ENCODE measurements around the gene UGT1A4. TPM values are rescaled to one million over a fixed set of nuclear protein-coding genes. Genes with fewer than 3 reads are reported as not detected.

The UGT1A4 gene
- total and polyA plus RNA-seq, 2 experiments from 2014 or later, result not detected

- Histone ChIP-seq H3K27ac (no peak overlapping the region), H3K27me3 (no peaks in the 10 kb centered on the region), H3K4me1 (ENCODE audit: low read depth) (no peaks in the 10 kb centered on the region), H3K9me3 (ENCODE audit: low read depth) (no peaks in the 10 kb centered on the region), H3K36me3 (no peaks in the 10 kb centered on the region), H3K4me3 (no peak overlapping the region)
- no peak for DNase-seq (ENCODE audit: low read depth in 1 of 2, low spot score in 1 of 2)
- TF ChIP-seq, protein P1, sequence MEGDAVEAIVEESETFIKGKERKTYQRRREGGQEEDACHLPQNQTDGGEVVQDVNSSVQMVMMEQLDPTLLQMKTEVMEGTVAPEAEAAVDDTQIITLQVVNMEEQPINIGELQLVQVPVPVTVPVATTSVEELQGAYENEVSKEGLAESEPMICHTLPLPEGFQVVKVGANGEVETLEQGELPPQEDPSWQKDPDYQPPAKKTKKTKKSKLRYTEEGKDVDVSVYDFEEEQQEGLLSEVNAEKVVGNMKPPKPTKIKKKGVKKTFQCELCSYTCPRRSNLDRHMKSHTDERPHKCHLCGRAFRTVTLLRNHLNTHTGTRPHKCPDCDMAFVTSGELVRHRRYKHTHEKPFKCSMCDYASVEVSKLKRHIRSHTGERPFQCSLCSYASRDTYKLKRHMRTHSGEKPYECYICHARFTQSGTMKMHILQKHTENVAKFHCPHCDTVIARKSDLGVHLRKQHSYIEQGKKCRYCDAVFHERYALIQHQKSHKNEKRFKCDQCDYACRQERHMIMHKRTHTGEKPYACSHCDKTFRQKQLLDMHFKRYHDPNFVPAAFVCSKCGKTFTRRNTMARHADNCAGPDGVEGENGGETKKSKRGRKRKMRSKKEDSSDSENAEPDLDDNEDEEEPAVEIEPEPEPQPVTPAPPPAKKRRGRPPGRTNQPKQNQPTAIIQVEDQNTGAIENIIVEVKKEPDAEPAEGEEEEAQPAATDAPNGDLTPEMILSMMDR (IDR thresholded peaks at IDR 0.05; ENCODE audit: low read depth, low read length), result no peak
Measured at GRCh38 chr2:233821196-233821595, 102.7 kb downstream of the UGT1A4 start.

GRCh38 chr2:233821709-233822100 is 103.2 kb downstream of the UGT1A4 start:
- Histone ChIP-seq H3K4me1 (ENCODE audit: low read depth) (no peaks in the 10 kb centered on the region), H3K27ac (no peak overlapping the region), H3K36me3 (no peaks in the 10 kb centered on the region), H3K27me3 (no peaks in the 10 kb centered on the region), H3K9me3 (ENCODE audit: low read depth) (no peaks in the 10 kb centered on the region), H3K4me3 (no peak overlapping the region)
- DNase-seq (ENCODE audit: low read depth in 1 of 2, low spot score in 1 of 2), result no peak
- TF ChIP-seq, protein P1 (IDR thresholded peaks at IDR 0.05; ENCODE audit: low read depth, low read length), result no peak

GRCh38 chr2:233822101-233822771 is 103.7 kb downstream of the UGT1A4 start:
- Histone ChIP-seq H3K36me3 (no peaks in the 10 kb centered on the region), H3K27ac (no peak overlapping the region), H3K9me3 (ENCODE audit: low read depth) (no peaks in the 10 kb centered on the region), H3K27me3 (no peaks in the 10 kb centered on the region), H3K4me1 (ENCODE audit: low read depth) (no peaks in the 10 kb centered on the region), H3K4me3 (no peak overlapping the region)
- TF ChIP-seq, protein P1 (IDR thresholded peaks at IDR 0.05; ENCODE audit: low read depth, low read length), result no peak
- DNase-seq (ENCODE audit: low read depth in 1 of 2, low spot score in 1 of 2), result no peak

Other genes with a start within 250 kb of the UGT1A4 start
- 21.7 and 23.6 TPM in 2 replicates for gene USP40, start 152.0 kb upstream of the UGT1A4 start, total RNA-seq
- 12.7 and 14.0 TPM in 2 replicates for gene USP40, start 152.0 kb upstream of the UGT1A4 start, polyA plus RNA-seq
- not detected in 2 replicates for gene UGT1A8, start 101.1 kb upstream of the UGT1A4 start, total RNA-seq
- gene UGT1A8, start 101.1 kb upstream of the UGT1A4 start, polyA plus RNA-seq, result not detected in 2 replicates
- not detected in 2 replicates for gene UGT1A10, start 82.3 kb upstream of the UGT1A4 start, total RNA-seq
- gene UGT1A10, start 82.3 kb upstream of the UGT1A4 start, polyA plus RNA-seq, result not detected in 2 replicates
- gene UGT1A9, start 46.8 kb upstream of the UGT1A4 start, total RNA-seq, result not detected in 2 replicates
- gene UGT1A9, start 46.8 kb upstream of the UGT1A4 start, polyA plus RNA-seq, result not detected in 2 replicates
- not detected in 2 replicates for gene UGT1A7, start 36.8 kb upstream of the UGT1A4 start, total RNA-seq
- gene UGT1A7, start 36.8 kb upstream of the UGT1A4 start, polyA plus RNA-seq, result not detected in 2 replicates
- gene UGT1A6, start 25.8 kb upstream of the UGT1A4 start, total RNA-seq, result not detected in 2 replicates
- not detected in 2 replicates for gene UGT1A6, start 25.8 kb upstream of the UGT1A4 start, polyA plus RNA-seq
- gene UGT1A5, start 5.8 kb upstream of the UGT1A4 start, total RNA-seq, result not detected in 2 replicates
- gene UGT1A5, start 5.8 kb upstream of the UGT1A4 start, polyA plus RNA-seq, result not detected in 2 replicates
- gene UGT1A3, start 10.3 kb downstream of the UGT1A4 start, total RNA-seq, result not detected in 2 replicates
- not detected in 2 replicates for gene UGT1A3, start 10.3 kb downstream of the UGT1A4 start, polyA plus RNA-seq
- gene UGT1A1, start 41.5 kb downstream of the UGT1A4 start, total RNA-seq, result not detected in 2 replicates
- not detected in 2 replicates for gene UGT1A1, start 41.5 kb downstream of the UGT1A4 start, polyA plus RNA-seq
- gene MROH2A, start 59.6 kb downstream of the UGT1A4 start, total RNA-seq, result 0.12 TPM in 1 of 2 replicates, not detected in the other
- 0.69 TPM in 1 of 2 replicates, not detected in the other for gene MROH2A, start 59.6 kb downstream of the UGT1A4 start, polyA plus RNA-seq
- 14.3 and 53.3 TPM in 2 replicates for gene HJURP, start 135.8 kb downstream of the UGT1A4 start, total RNA-seq
- gene HJURP, start 135.8 kb downstream of the UGT1A4 start, polyA plus RNA-seq, result 8.0 and 36.3 TPM in 2 replicates
- 0.83 TPM in 1 of 2 replicates, not detected in the other for gene TRPM8, start 198.6 kb downstream of the UGT1A4 start, total RNA-seq
- gene TRPM8, start 198.6 kb downstream of the UGT1A4 start, polyA plus RNA-seq, result not detected in 2 replicates